HepG2 (cell line): Measurements from ENCODE around the gene KLF3. TPM values are rescaled to one million over a fixed set of nuclear protein-coding genes. Genes with fewer than 3 reads are reported as not detected.

ENCODE experiments used
- DMAP1 ChIP-seq: IDR thresholded peaks from 2 replicates; pipeline ENCODE4 v1.6.1; 2016
- FOXC1 ChIP-seq: sonication (generic); formaldehyde crosslinking; IDR thresholded peaks from 2 replicates; pipeline ENCODE4 v1.8.0; 2022; ENCODE audit warnings: mild to moderate bottlenecking, missing genetic modification reagents, borderline replicate concordance
- KLF13 ChIP-seq: sonication (generic); formaldehyde crosslinking; IDR thresholded peaks from 2 replicates; pipeline ENCODE4 v1.4.0; 2020; ENCODE audit warnings: mild to moderate bottlenecking, missing genetic modification reagents
- NCOA1 ChIP-seq: sonication (generic); formaldehyde crosslinking; IDR thresholded peaks from 2 replicates; pipeline ENCODE4 v1.9.0; 2021; ENCODE audit warnings: missing genetic modification reagents
- NRL ChIP-seq: sonication (generic); formaldehyde crosslinking; IDR thresholded peaks from 2 replicates; pipeline ENCODE4 v1.5.0; 2020; ENCODE audit warnings: missing genetic modification reagents, mild to moderate bottlenecking, moderate library complexity, borderline replicate concordance
- RBFOX2 ChIP-seq: fragments of 200-400 bp; formaldehyde crosslinking; IDR thresholded peaks from 2 replicates; pipeline ENCODE4 v1.6.1; 2017; ENCODE audit warnings: low read depth, mild to moderate bottlenecking, low read length
- SKI ChIP-seq: fragments of 450-650 bp; IDR thresholded peaks from one replicate; pipeline ENCODE4 v1.6.1; 2018; ENCODE audit warnings: mild to moderate bottlenecking; ENCODE audit not compliant: partially characterized antibody
- TMF1 ChIP-seq: sonication (generic); formaldehyde crosslinking; IDR thresholded peaks from 2 replicates; pipeline ENCODE4 v1.8.1; 2022; ENCODE audit warnings: low read depth, missing genetic modification reagents
- ZBTB7A ChIP-seq: sonication (generic); formaldehyde crosslinking; IDR thresholded peaks from 2 replicates; pipeline ENCODE4 v1.8.0; 2022; ENCODE audit warnings: mild to moderate bottlenecking, missing genetic modification reagents
- ZBTB7B ChIP-seq: sonication (generic); formaldehyde crosslinking; IDR thresholded peaks from 2 replicates; pipeline ENCODE4 v1.4.0; 2020; ENCODE audit warnings: missing genetic modification reagents
- ZC3H4 ChIP-seq: sonication (generic); formaldehyde crosslinking; IDR thresholded peaks from 2 replicates; pipeline ENCODE4 v1.4.0; 2020; ENCODE audit warnings: missing genetic modification reagents, borderline replicate concordance
- ZFX ChIP-seq: sonication (generic); formaldehyde crosslinking; IDR thresholded peaks from 2 replicates; pipeline ENCODE4 v1.4.0; 2020; ENCODE audit warnings: mild to moderate bottlenecking, low read depth, missing genetic modification reagents, moderate library complexity
- ZFYVE20 ChIP-seq: sonication (generic); formaldehyde crosslinking; IDR thresholded peaks from 2 replicates; pipeline ENCODE4 v1.8.0; 2023; ENCODE audit warnings: low read depth, mild to moderate bottlenecking, moderate library complexity, missing genetic modification reagents, borderline replicate concordance
- ZNF160 ChIP-seq: sonication (generic); formaldehyde crosslinking; IDR thresholded peaks from 2 replicates; pipeline ENCODE4 v1.8.0; 2022; ENCODE audit warnings: mild to moderate bottlenecking, inconsistent platforms, missing genetic modification reagents
- ZNF564 ChIP-seq: sonication (generic); formaldehyde crosslinking; IDR thresholded peaks from 2 replicates; pipeline ENCODE4 v1.8.1; 2023; ENCODE audit warnings: mild to moderate bottlenecking, missing genetic modification reagents
- ZNF619 ChIP-seq: sonication (generic); formaldehyde crosslinking; IDR thresholded peaks from 2 replicates; pipeline ENCODE4 v1.4.0; 2020; ENCODE audit warnings: mild to moderate bottlenecking, missing genetic modification reagents
- polyA plus RNA-seq, 8 experiments: library from polyadenylated mRNA; depleted of rRNA in 3 of 8; stranded (reverse) in 7 of 8; unstranded in 1 of 8; fragments of >200 nt; fragmentation: Illumina TruSeq in 4 of 8; extraction: Trizol in 4 of 8; gene quantifications; 2 replicates each; pipeline versions ENCODE4 v1.2.1 to v1.2.3, GENCODE V29; 2011 to 2016; ENCODE audit warnings: low read depth in 4 of 8, missing spikeins in 1 of 8, mixed read lengths in 1 of 8; ENCODE audit not compliant: insufficient read depth in 1 of 8
- total RNA-seq, 5 experiments: library from RNA; depleted of rRNA; stranded (reverse); fragments of >200 nt; fragmentation: Illumina TruSeq; extraction: Trizol; gene quantifications; 2 replicates each; pipeline ENCODE4 v1.2.3, GENCODE V29; 2016; ENCODE audit warnings: low read depth in 1 of 5
- TF ChIP-seq, protein P1 (sequence below): IDR thresholded peaks from 2 replicates; pipeline ENCODE4 v1.4.0; 2020; ENCODE audit warnings: mild to moderate bottlenecking, missing genetic modification reagents
- TF ChIP-seq, protein P2 (sequence below): sonication (generic); formaldehyde crosslinking; IDR thresholded peaks from 2 replicates; pipeline ENCODE4 v1.5.0; 2020; ENCODE audit warnings: mild to moderate bottlenecking, missing genetic modification reagents, borderline replicate concordance
- TF ChIP-seq, protein P3 (sequence below), 2 experiments: sonication (generic) in 1 of 2; formaldehyde crosslinking in 1 of 2; IDR thresholded peaks; 2 replicates each; pipeline versions ENCODE4 v1.4.0 to v1.6.1; 2018 to 2020; ENCODE audit warnings: missing genetic modification reagents in 2 of 2, borderline replicate concordance in 1 of 2, low read depth in 1 of 2, mild to moderate bottlenecking in 1 of 2, missing biosample characterization in 1 of 2

The KLF3 gene
- total and polyA plus RNA-seq, 2 of the 13 experiments (the other 11 are each of a cell fraction or from before 2014, with no cell fraction given), result 29.1 to 37.8 TPM

DNA sequence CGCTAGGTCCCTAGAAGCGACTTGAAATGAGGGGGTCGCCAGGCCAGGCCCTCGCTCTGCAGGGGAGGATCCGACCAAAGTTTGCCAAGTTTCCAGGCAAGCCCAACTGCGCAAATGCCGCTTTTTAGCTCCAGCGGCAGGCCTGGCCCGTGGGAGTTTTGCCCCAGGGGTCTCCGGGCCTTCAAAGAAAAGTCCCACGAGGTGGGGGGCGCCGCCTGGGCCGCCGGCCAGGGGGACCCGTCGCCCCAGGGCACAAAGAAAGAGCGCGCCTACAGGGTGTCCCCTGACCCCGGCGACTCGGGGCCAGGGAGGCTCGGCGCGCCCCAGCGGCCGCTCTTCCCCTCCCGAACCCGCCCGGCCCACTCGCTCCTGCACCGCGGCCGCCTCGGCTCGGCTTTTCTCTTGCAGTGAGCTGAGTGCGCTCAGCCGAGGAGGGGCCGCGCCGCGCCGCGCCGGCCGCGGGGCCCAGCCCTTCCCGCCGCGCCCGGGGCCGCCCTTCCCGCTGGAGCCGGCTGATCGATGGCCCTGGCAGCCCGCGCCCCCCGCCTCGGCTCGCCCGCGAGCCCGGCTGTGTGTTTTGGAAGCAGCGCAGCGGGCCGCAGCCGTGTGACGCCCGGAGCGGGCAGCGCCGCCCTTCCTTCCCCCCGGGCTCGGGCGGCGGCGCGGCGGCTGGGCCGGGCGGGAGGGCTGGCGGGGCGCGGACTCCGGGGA lies 754 bp upstream of the KLF3 start (continued):
- TF ChIP-seq ZFX (CRISPR knock-in tag) (peak; percentile 51), ZC3H4 (CRISPR knock-in tag) (0 out of 2 replicates have a peak, but pooled peaks have one; percentile 48), ZBTB7B (CRISPR knock-in tag) (peak; percentile 76), ZFYVE20 (CRISPR knock-in tag) (0 out of 2 replicates have a peak, but pooled peaks have one; percentile 15), ZNF160 (CRISPR knock-in tag) (peak; percentile 42; the same call in 1 of the 2 replicates), ZNF619 (no peak), ZBTB7A (CRISPR knock-in tag) (no peak), FOXC1 (CRISPR knock-in tag) (no peak), TMF1 (CRISPR knock-in tag) (peak; percentile 63; the same call in 1 of the 2 replicates), NRL (CRISPR knock-in tag) (peak; percentile 41; the same call in 1 of the 2 replicates), RBFOX2 (peak; percentile 85), KLF13 (CRISPR knock-in tag) (no peak), NCOA1 (CRISPR knock-in tag) (no peak), ZNF564 (CRISPR knock-in tag) (0 out of 2 replicates have a peak, but pooled peaks have one; percentile 28), DMAP1 (CRISPR knock-in tag) (no peak), SKI (peak; percentile 56)
- TF ChIP-seq, protein P1, sequence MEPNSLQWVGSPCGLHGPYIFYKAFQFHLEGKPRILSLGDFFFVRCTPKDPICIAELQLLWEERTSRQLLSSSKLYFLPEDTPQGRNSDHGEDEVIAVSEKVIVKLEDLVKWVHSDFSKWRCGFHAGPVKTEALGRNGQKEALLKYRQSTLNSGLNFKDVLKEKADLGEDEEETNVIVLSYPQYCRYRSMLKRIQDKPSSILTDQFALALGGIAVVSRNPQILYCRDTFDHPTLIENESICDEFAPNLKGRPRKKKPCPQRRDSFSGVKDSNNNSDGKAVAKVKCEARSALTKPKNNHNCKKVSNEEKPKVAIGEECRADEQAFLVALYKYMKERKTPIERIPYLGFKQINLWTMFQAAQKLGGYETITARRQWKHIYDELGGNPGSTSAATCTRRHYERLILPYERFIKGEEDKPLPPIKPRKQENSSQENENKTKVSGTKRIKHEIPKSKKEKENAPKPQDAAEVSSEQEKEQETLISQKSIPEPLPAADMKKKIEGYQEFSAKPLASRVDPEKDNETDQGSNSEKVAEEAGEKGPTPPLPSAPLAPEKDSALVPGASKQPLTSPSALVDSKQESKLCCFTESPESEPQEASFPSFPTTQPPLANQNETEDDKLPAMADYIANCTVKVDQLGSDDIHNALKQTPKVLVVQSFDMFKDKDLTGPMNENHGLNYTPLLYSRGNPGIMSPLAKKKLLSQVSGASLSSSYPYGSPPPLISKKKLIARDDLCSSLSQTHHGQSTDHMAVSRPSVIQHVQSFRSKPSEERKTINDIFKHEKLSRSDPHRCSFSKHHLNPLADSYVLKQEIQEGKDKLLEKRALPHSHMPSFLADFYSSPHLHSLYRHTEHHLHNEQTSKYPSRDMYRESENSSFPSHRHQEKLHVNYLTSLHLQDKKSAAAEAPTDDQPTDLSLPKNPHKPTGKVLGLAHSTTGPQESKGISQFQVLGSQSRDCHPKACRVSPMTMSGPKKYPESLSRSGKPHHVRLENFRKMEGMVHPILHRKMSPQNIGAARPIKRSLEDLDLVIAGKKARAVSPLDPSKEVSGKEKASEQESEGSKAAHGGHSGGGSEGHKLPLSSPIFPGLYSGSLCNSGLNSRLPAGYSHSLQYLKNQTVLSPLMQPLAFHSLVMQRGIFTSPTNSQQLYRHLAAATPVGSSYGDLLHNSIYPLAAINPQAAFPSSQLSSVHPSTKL (CRISPR knock-in tag), result no peak
- TF ChIP-seq, protein P2, sequence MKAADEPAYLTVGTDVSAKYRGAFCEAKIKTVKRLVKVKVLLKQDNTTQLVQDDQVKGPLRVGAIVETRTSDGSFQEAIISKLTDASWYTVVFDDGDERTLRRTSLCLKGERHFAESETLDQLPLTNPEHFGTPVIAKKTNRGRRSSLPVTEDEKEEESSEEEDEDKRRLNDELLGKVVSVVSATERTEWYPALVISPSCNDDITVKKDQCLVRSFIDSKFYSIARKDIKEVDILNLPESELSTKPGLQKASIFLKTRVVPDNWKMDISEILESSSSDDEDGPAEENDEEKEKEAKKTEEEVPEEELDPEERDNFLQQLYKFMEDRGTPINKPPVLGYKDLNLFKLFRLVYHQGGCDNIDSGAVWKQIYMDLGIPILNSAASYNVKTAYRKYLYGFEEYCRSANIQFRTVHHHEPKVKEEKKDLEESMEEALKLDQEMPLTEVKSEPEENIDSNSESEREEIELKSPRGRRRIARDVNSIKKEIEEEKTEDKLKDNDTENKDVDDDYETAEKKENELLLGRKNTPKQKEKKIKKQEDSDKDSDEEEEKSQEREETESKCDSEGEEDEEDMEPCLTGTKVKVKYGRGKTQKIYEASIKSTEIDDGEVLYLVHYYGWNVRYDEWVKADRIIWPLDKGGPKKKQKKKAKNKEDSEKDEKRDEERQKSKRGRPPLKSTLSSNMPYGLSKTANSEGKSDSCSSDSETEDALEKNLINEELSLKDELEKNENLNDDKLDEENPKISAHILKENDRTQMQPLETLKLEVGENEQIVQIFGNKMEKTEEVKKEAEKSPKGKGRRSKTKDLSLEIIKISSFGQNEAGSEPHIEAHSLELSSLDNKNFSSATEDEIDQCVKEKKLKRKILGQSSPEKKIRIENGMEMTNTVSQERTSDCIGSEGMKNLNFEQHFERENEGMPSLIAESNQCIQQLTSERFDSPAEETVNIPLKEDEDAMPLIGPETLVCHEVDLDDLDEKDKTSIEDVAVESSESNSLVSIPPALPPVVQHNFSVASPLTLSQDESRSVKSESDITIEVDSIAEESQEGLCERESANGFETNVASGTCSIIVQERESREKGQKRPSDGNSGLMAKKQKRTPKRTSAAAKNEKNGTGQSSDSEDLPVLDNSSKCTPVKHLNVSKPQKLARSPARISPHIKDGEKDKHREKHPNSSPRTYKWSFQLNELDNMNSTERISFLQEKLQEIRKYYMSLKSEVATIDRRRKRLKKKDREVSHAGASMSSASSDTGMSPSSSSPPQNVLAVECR (CRISPR knock-in tag), result 0 out of 2 replicates have a peak, but pooled peaks have one; percentile 30
- TF ChIP-seq, protein P3, sequence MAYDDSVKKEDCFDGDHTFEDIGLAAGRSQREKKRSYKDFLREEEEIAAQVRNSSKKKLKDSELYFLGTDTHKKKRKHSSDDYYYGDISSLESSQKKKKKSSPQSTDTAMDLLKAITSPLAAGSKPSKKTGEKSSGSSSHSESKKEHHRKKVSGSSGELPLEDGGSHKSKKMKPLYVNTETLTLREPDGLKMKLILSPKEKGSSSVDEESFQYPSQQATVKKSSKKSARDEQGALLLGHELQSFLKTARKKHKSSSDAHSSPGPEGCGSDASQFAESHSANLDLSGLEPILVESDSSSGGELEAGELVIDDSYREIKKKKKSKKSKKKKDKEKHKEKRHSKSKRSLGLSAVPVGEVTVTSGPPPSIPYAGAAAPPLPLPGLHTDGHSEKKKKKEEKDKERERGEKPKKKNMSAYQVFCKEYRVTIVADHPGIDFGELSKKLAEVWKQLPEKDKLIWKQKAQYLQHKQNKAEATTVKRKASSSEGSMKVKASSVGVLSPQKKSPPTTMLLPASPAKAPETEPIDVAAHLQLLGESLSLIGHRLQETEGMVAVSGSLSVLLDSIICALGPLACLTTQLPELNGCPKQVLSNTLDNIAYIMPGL (CRISPR knock-in tag; IDR thresholded peaks at IDR 0.05; ENCODE audit: borderline replicate concordance in 1 of 2, low read depth in 1 of 2), result peak in 1 of 2 experiments; percentile 56; a peak in 3 of 4 replicates
